MM.1S (cell line): ENCODE results near the gene ADAMTSL2.

Experiments used
- DNase-seq: peaks from one replicate; pipeline ENCODE4 v3.0.0-alpha.2; 2015
- H2AFZ ChIP-seq: fragments of 300-600 bp; sonication (generic); 2 replicates; pipeline ENCODE4 v1.6.0; 2016; ENCODE audit warnings: antibody characterized with exemption, low read length
- H3F3A ChIP-seq: fragments of 300-600 bp; sonication (generic); 2 replicates; pipeline ENCODE4 v1.6.1; 2016; ENCODE audit warnings: mild to moderate bottlenecking, antibody characterized with exemption, low read length, moderate library complexity, mixed read lengths; ENCODE audit not compliant: insufficient read depth
- H3K27ac ChIP-seq: fragments of 300-600 bp; sonication (generic); 2 replicates; pipeline ENCODE4 v1.5.1; 2016; ENCODE audit warnings: mild to moderate bottlenecking, low read length
- H3K27me3 ChIP-seq: fragments of 300-600 bp; sonication (generic); replicated peaks from 2 replicates; pipeline ENCODE4 v1.6.0; 2016; ENCODE audit warnings: low read length; ENCODE audit not compliant: insufficient read depth
- H3K36me3 ChIP-seq: fragments of 300-600 bp; sonication (generic); replicated peaks from 2 replicates; pipeline ENCODE4 v1.6.1; 2016; ENCODE audit warnings: mild to moderate bottlenecking, low read length, mixed read lengths; ENCODE audit not compliant: insufficient read depth
- H3K4me1 ChIP-seq: fragments of 300-600 bp; sonication (generic); 2 replicates; pipeline ENCODE4 v1.6.1; 2016; ENCODE audit warnings: low read length, mixed read lengths
- H3K4me2 ChIP-seq: fragments of 300-600 bp; sonication (generic); 2 replicates; pipeline ENCODE4 v1.6.0; 2016; ENCODE audit warnings: low read depth, low read length
- H3K4me3 ChIP-seq: fragments of 300-600 bp; sonication (generic); 2 replicates; pipeline ENCODE4 v1.5.1; 2016; ENCODE audit warnings: low read length, mixed read lengths
- H3K79me2 ChIP-seq: fragments of 300-600 bp; sonication (generic); 2 replicates; pipeline ENCODE4 v1.6.1; 2016; ENCODE audit warnings: mixed run types, low read length, mixed read lengths
- H3K9ac ChIP-seq: fragments of 300-600 bp; sonication (generic); 2 replicates; pipeline ENCODE4 v1.6.1; 2016; ENCODE audit warnings: low read length, mixed read lengths
- H3K9me2 ChIP-seq: fragments of 300-600 bp; sonication (generic); replicated peaks from 2 replicates; pipeline ENCODE4 v1.6.1; 2016; ENCODE audit warnings: mild to moderate bottlenecking, low read length, mixed read lengths; ENCODE audit not compliant: insufficient read depth
- H3K9me3 ChIP-seq: fragments of 300-600 bp; sonication (generic); replicated peaks from 2 replicates; pipeline ENCODE4 v1.6.1; 2016; ENCODE audit warnings: mild to moderate bottlenecking, low read length, mixed read lengths; ENCODE audit not compliant: insufficient read depth
- H4K20me1 ChIP-seq: fragments of 300-600 bp; sonication (generic); 2 replicates; pipeline ENCODE4 v1.6.1; 2016; ENCODE audit warnings: mild to moderate bottlenecking, low read length, moderate library complexity, mixed read lengths; ENCODE audit not compliant: insufficient read depth
- EZH2 ChIP-seq: fragments of 300-600 bp; sonication (generic); optimal IDR thresholded peaks from 2 replicates; pipeline ENCODE3; 2017; ENCODE audit warnings: low read depth, mild to moderate bottlenecking, antibody characterized with exemption, low read length, mixed read lengths
- EZH2phosphoT487 ChIP-seq: fragments of 300-600 bp; sonication (generic); IDR thresholded peaks from 2 replicates; pipeline ENCODE4 v1.6.1; 2018; ENCODE audit warnings: antibody characterized with exemption, low read length
- TF ChIP-seq, protein P1 (sequence below): fragments of 300-600 bp; sonication (generic); IDR thresholded peaks from 2 replicates; pipeline ENCODE4 v1.5.1; 2016; ENCODE audit warnings: antibody characterized with exemption, low read length, mixed read lengths

Gene ADAMTSL2

GRCh38 chr9:133553973-133554713 is 19.6 kb downstream of the ADAMTSL2 start:
- no peaks in the 10 kb centered on the region for H3K79me2 ChIP-seq
- H3K9me3 ChIP-seq, result no peaks in the 10 kb centered on the region
- H3K9me2 ChIP-seq, result no peaks in the 10 kb centered on the region
- no peaks in the 10 kb centered on the region for H3F3A ChIP-seq
- H3K4me3 ChIP-seq, result no peak overlapping the region
- H2AFZ ChIP-seq, result no peak overlapping the region
- TF ChIP-seq EZH2, result no peak
- TF ChIP-seq, protein P1, sequence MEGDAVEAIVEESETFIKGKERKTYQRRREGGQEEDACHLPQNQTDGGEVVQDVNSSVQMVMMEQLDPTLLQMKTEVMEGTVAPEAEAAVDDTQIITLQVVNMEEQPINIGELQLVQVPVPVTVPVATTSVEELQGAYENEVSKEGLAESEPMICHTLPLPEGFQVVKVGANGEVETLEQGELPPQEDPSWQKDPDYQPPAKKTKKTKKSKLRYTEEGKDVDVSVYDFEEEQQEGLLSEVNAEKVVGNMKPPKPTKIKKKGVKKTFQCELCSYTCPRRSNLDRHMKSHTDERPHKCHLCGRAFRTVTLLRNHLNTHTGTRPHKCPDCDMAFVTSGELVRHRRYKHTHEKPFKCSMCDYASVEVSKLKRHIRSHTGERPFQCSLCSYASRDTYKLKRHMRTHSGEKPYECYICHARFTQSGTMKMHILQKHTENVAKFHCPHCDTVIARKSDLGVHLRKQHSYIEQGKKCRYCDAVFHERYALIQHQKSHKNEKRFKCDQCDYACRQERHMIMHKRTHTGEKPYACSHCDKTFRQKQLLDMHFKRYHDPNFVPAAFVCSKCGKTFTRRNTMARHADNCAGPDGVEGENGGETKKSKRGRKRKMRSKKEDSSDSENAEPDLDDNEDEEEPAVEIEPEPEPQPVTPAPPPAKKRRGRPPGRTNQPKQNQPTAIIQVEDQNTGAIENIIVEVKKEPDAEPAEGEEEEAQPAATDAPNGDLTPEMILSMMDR, result no peak
- TF ChIP-seq EZH2phosphoT487, result no peak
- H3K27ac ChIP-seq, result no peak overlapping the region
- H3K27me3 ChIP-seq, result peaks cover 47% of the 10 kb centered on the region
- H3K9ac ChIP-seq, result no peak overlapping the region
- no peak overlapping the region for H3K4me2 ChIP-seq
- H4K20me1 ChIP-seq, result no peaks in the 10 kb centered on the region
- no peaks in the 10 kb centered on the region for H3K36me3 ChIP-seq
- DNase-seq, result no peak
- peaks cover 12% of the 10 kb centered on the region for H3K4me1 ChIP-seq

DNA sequence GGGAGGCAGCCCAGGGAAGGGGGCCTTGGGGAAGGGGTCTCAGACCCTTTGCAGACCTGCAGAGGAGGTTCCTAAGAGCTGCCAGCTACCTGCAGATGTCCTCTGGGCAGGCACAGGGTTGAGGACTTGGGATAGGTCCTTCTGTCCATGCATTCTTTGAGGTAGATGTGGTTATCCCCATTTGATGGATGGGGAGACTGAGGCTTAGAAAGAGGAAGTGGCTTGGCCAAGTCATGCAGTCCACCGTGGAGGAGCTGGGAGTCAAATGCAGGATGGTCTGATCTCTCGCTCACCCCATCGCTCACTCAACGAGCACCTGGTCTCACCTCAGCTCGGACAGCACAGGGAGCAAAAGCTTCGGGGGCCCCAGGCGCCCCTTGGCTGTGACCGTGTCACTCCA is 20.2 kb downstream of the ADAMTSL2 start:
- no peaks in the 10 kb centered on the region for H3K79me2 ChIP-seq
- peaks cover 12% of the 10 kb centered on the region for H3K4me1 ChIP-seq
- no peak overlapping the region for H3K4me3 ChIP-seq
- no peak for DNase-seq
- H3K27ac ChIP-seq, result no peak overlapping the region
- H4K20me1 ChIP-seq, result no peaks in the 10 kb centered on the region
- H3K4me2 ChIP-seq, result no peak overlapping the region
- TF ChIP-seq, protein P1, result no peak
- TF ChIP-seq EZH2phosphoT487, result no peak
- no peak for TF ChIP-seq EZH2
- no peaks in the 10 kb centered on the region for H3K9me2 ChIP-seq
- no peak overlapping the region for H3K9ac ChIP-seq
- no peaks in the 10 kb centered on the region for H3F3A ChIP-seq
- no peak overlapping the region for H2AFZ ChIP-seq
- no peaks in the 10 kb centered on the region for H3K36me3 ChIP-seq
- H3K9me3 ChIP-seq, result no peaks in the 10 kb centered on the region
- peaks cover 50% of the 10 kb centered on the region for H3K27me3 ChIP-seq

DNA sequence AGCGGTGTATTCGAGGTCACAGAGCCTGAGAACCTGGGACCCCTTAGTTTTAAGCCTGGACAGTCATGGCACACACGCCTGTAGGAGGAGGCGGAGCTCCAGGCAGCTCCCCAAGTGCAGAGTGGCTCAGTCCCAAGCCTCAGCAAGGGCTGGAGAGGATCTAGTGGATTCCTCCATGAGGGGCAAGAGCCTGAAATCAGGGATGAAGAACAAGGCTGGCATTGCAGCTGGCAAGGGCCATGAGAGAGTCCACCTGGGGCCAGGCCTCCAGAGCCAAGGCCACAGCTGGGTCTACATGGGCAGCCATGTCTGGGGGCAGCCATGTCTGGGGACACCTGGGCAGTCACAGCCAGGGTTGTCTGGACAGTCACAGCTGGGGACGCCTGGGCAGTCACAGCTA is 21.9 kb downstream of the ADAMTSL2 start:
- Histone ChIP-seq H3K4me1 (peaks cover 12% of the 10 kb centered on the region), H3K27me3 (peaks cover 49% of the 10 kb centered on the region), H3K79me2 (no peaks in the 10 kb centered on the region), H3K27ac (no peak overlapping the region), H3K4me3 (no peak overlapping the region), H3K36me3 (no peaks in the 10 kb centered on the region), H3F3A (no peaks in the 10 kb centered on the region), H4K20me1 (no peaks in the 10 kb centered on the region), H3K9me2 (no peaks in the 10 kb centered on the region), H3K4me2 (no peak overlapping the region), H2AFZ (no peak overlapping the region), H3K9ac (no peak overlapping the region), H3K9me3 (no peaks in the 10 kb centered on the region)
- TF ChIP-seq, protein P1, result no peak
- no peak for TF ChIP-seq EZH2phosphoT487
- no peak for DNase-seq
